IPS-18a (cell line): Measurements from ENCODE around the gene ACOD1.

Source experiments
- H3K27ac ChIP-seq: one replicate; pipeline ENCODE4 v1.5.1; 2013; ENCODE audit warnings: low read length
- H3K27me3 ChIP-seq: one replicate; pipeline ENCODE4 v1.6.1; 2013; ENCODE audit warnings: mild to moderate bottlenecking, low read length; ENCODE audit not compliant: control insufficient read depth, insufficient read depth
- H3K36me3 ChIP-seq: one replicate; pipeline ENCODE4 v1.6.1; 2013; ENCODE audit warnings: low read depth, low read length; ENCODE audit not compliant: control insufficient read depth
- H3K4me1 ChIP-seq: one replicate; pipeline ENCODE4 v1.6.1; 2013; ENCODE audit warnings: low read depth, low read length; ENCODE audit not compliant: control insufficient read depth
- H3K4me3 ChIP-seq: one replicate; pipeline ENCODE4 v1.5.1; 2013; ENCODE audit warnings: low read length
- H3K9ac ChIP-seq: one replicate; pipeline ENCODE4 v1.6.1; 2013; ENCODE audit warnings: mild to moderate bottlenecking, low read length, moderate library complexity
- H3K9me3 ChIP-seq: one replicate; pipeline ENCODE4 v1.6.1; 2013; ENCODE audit warnings: low read depth, low read length; ENCODE audit not compliant: control insufficient read depth

The ACOD1 gene

DNA sequence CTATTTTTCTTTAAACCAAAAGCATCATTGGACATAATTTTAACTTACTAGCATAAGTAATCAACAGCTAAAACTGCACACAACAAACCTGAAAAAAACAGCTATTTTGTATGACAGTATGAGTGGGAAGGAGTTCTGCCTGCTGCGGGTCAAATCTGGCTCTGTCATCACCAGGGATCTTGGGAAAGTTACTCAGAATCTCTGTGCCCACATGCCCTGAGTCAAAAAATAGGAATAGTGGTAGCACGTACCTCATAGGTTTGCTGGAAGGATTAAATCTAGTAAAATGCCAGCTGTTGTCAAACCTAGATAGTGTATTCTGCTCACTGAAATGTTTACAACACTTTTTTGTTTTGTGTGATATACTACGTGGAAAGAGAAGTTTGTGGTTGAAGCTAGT lies 44.7 kb downstream of the ACOD1 start:
- peaks cover 9% of the 10 kb centered on the region for H3K4me1 ChIP-seq
- H3K9me3 ChIP-seq: no peaks in the 10 kb centered on the region
- no peak overlapping the region for H3K27ac ChIP-seq
- peaks cover 3% of the 10 kb centered on the region for H3K36me3 ChIP-seq
- peak overlapping the region; percentile 86 for H3K9ac ChIP-seq
- H3K27me3 ChIP-seq: peaks cover 11% of the 10 kb centered on the region
- H3K4me3 ChIP-seq: peak overlapping the region; percentile 99

- no peak overlapping the region for H3K27ac ChIP-seq
- H3K27me3 ChIP-seq: peaks cover 11% of the 10 kb centered on the region
- H3K9ac ChIP-seq: no peak overlapping the region
- no peaks in the 10 kb centered on the region for H3K9me3 ChIP-seq
- H3K4me1 ChIP-seq: peaks cover 9% of the 10 kb centered on the region
- peak overlapping the region; percentile 99 for H3K4me3 ChIP-seq
- peaks cover 6% of the 10 kb centered on the region for H3K36me3 ChIP-seq
These were observed 45.2 kb downstream of the ACOD1 start for GRCh38 chr13:76993473-76993872.

GRCh38 chr13:76994281-76994680 lies 46.0 kb downstream of the ACOD1 start:
- H3K9ac ChIP-seq: no peak overlapping the region
- H3K9me3 ChIP-seq: no peaks in the 10 kb centered on the region
- no peak overlapping the region for H3K27ac ChIP-seq
- H3K4me3 ChIP-seq: no peak overlapping the region
- peaks cover 11% of the 10 kb centered on the region for H3K27me3 ChIP-seq
- peaks cover 6% of the 10 kb centered on the region for H3K36me3 ChIP-seq
- H3K4me1 ChIP-seq: peaks cover 9% of the 10 kb centered on the region

DNA sequence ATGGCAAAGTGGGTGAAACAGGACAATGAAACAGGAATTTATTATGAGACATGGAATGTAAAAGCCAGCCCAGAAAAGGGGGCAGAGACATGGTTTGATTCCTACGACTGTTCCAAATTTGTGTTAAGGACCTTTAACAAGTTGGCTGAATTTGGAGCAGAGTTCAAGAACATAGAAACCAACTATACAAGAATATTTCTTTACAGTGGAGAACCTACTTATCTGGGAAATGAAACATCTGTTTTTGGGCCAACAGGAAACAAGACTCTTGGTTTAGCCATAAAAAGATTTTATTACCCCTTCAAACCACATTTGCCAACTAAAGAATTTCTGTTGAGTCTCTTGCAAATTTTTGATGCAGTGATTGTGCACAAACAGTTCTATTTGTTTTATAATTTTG lies 52.2 kb downstream of the ACOD1 start:
- peaks cover 24% of the 10 kb centered on the region for H3K36me3 ChIP-seq
- H3K27me3 ChIP-seq: no peaks in the 10 kb centered on the region
- H3K9me3 ChIP-seq: no peaks in the 10 kb centered on the region
- H3K4me1 ChIP-seq: no peaks in the 10 kb centered on the region
- no peak overlapping the region for H3K9ac ChIP-seq
- no peak overlapping the region for H3K27ac ChIP-seq
- no peak overlapping the region for H3K4me3 ChIP-seq

DNA sequence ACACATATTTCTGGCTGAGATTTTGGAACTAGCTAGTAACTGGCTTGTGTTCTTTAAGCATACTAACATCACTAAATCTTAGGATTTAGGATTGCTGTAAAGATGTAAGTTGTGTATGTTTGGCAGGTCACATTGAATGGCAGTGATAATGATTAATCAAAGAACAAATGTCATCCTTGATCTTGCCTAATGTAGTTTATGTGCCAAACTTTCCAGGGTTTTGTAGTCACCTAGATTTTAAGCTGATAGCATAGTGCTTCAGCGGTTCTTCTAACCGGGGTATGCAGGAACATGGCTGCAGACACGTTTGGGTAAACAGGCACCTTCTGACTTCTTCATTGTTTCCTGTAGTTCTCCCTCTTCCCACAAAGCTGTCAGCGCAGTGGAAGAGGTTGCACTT lies 53.2 kb downstream of the ACOD1 start:
- H3K9ac ChIP-seq: no peak overlapping the region
- peaks cover 24% of the 10 kb centered on the region for H3K36me3 ChIP-seq
- H3K27ac ChIP-seq: no peak overlapping the region
- H3K4me3 ChIP-seq: no peak overlapping the region
- no peaks in the 10 kb centered on the region for H3K27me3 ChIP-seq
- H3K4me1 ChIP-seq: no peaks in the 10 kb centered on the region
- H3K9me3 ChIP-seq: no peaks in the 10 kb centered on the region

DNA sequence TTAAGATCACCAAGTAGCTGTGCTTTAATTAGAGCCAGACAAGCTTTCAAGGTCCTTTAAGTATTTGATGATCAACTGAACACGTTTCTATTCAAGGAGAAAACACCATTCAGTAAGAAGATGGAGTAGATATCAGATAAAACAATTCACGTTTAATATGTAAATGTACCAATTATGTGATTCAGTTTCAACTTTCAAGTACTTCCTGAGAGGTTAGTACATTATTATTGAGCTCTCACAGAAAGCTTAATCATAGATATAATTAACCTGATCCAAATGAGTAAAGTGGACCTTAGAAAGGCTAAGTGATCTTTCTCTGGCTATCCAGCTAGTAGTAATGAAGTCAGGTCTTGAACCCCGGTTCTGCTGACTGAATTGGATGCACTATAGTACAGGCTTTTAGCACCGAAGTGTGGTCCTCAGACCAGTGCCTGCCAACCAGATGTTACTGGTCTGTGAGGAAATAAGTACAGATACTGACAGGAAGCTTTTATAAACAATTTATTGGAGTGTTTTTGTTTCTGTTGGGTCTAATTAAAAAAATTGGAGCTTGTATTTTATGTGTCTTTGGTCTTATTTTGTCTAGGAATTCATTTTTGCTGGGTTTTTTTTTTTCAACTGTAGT lies 53.8 kb downstream of the ACOD1 start:
- Histone ChIP-seq H3K27ac (no peak overlapping the region), H3K9me3 (no peaks in the 10 kb centered on the region), H3K36me3 (peaks cover 24% of the 10 kb centered on the region), H3K4me3 (no peak overlapping the region), H3K4me1 (no peaks in the 10 kb centered on the region), H3K27me3 (no peaks in the 10 kb centered on the region), H3K9ac (no peak overlapping the region)

GRCh38 chr13:77002590-77003190 lies 54.4 kb downstream of the ACOD1 start:
- no peak overlapping the region for H3K9ac ChIP-seq
- no peak overlapping the region for H3K27ac ChIP-seq
- H3K36me3 ChIP-seq: peaks cover 28% of the 10 kb centered on the region
- H3K9me3 ChIP-seq: no peaks in the 10 kb centered on the region
- no peaks in the 10 kb centered on the region for H3K4me1 ChIP-seq
- H3K4me3 ChIP-seq: no peak overlapping the region
- H3K27me3 ChIP-seq: no peaks in the 10 kb centered on the region
